SK-N-SH (cell line): ENCODE data around the gene VGLL4. TPM values are rescaled to one million over a fixed set of nuclear protein-coding genes. Genes with fewer than 3 reads are reported as not detected.

Experiments used
- CTCF ChIA-PET: fragments of 300-600, 350-600 bp; formaldehyde crosslinking; extraction: SDS; loops from one replicate; lab custom pipeline; 2021; lab: Yijun Ruan, JAX
- POLR2A ChIA-PET: fragments of 350-600 bp; sonication (Branson Sonifier 250); formaldehyde crosslinking; extraction: SDS; loops from one replicate; lab custom pipeline; 2020; ENCODE audit warnings: antibody characterized with exemption, inconsistent platforms; lab: Yijun Ruan, JAX
- DNase-seq: peaks from one replicate; pipeline ENCODE4 v3.0.0; 2012
- H2AFZ ChIP-seq: fragments of 200-600 bp; sonication (generic); 2 replicates; pipeline ENCODE4 v1.8.1; 2016; ENCODE audit warnings: antibody characterized with exemption, mild to moderate bottlenecking, low read depth
- H3F3A ChIP-seq: fragments of 200-600 bp; sonication (generic); replicated peaks from 2 replicates; pipeline ENCODE3; 2016; ENCODE audit warnings: antibody characterized with exemption, mild to moderate bottlenecking; ENCODE audit not compliant: insufficient read depth
- H3K27ac ChIP-seq, 2 experiments: fragments of 200-500 bp in 1 of 2; fragments of 200-600 bp in 1 of 2; sonication (Bioruptor generic) in 1 of 2; sonication (generic), shearing (Covaris generic) in 1 of 2; 2 replicates each; pipeline versions ENCODE4 v1.5.1 to v1.6.1; 2014 to 2016; ENCODE audit warnings: low read depth in 2 of 2, inconsistent platforms in 1 of 2, low read length in 1 of 2, mild to moderate bottlenecking in 1 of 2, mixed read lengths in 1 of 2
- H3K27me3 ChIP-seq: fragments of 200-600 bp; sonication (generic), shearing (Covaris generic); 2 replicates; pipeline ENCODE4 v1.6.1; 2016; ENCODE audit warnings: mixed run types; ENCODE audit not compliant: insufficient read depth
- H3K36me3 ChIP-seq, 2 experiments: fragments of 200-500 bp in 1 of 2; fragments of 200-600 bp in 1 of 2; sonication (Bioruptor generic) in 1 of 2; sonication (generic) in 1 of 2; replicated peaks in 1 of 2; 2 replicates each; pipeline versions ENCODE3 to v1.5.1; 2014 to 2016; ENCODE audit warnings: low read length in 1 of 2, mild to moderate bottlenecking in 1 of 2; ENCODE audit not compliant: insufficient read depth in 2 of 2, control insufficient read depth in 1 of 2
- H3K4me1 ChIP-seq, 2 experiments: fragments of 200-500 bp in 1 of 2; fragments of 200-600 bp in 1 of 2; sonication (Bioruptor generic) in 1 of 2; sonication (generic), shearing (Covaris generic) in 1 of 2; 2 replicates each; pipeline versions ENCODE4 v1.5.1 to v1.6.1; 2014 to 2016; ENCODE audit warnings: low read depth in 1 of 2, low read length in 1 of 2, mixed run types in 1 of 2; ENCODE audit not compliant: insufficient read depth in 2 of 2, control insufficient read depth in 1 of 2
- H3K4me2 ChIP-seq: fragments of 200-600 bp; sonication (generic), shearing (Covaris generic); 2 replicates; pipeline ENCODE4 v1.6.1; 2017; ENCODE audit warnings: mixed run types
- H3K4me3 ChIP-seq, 2 experiments: fragments of 200-500 bp in 1 of 2; fragments of 200-600 bp in 1 of 2; sonication (Bioruptor generic) in 1 of 2; sonication (generic), shearing (Covaris generic) in 1 of 2; 2 replicates each; pipeline versions ENCODE4 v1.5.1 to v1.8.1; 2014 to 2016; ENCODE audit warnings: low read depth in 2 of 2, inconsistent platforms in 1 of 2, low read length in 1 of 2, mild to moderate bottlenecking in 1 of 2, mixed read lengths in 1 of 2, moderate library complexity in 1 of 2
- H3K79me2 ChIP-seq: fragments of 200-600 bp; sonication (generic); 2 replicates; pipeline ENCODE4 v1.8.1; 2017; ENCODE audit warnings: mild to moderate bottlenecking; ENCODE audit not compliant: insufficient read depth
- H3K9ac ChIP-seq: fragments of 200-600 bp; sonication (generic); 2 replicates; pipeline ENCODE4 v1.6.1; 2017; ENCODE audit warnings: mixed run types
- H3K9me2 ChIP-seq: fragments of 200-600 bp; sonication (generic); 2 replicates; pipeline ENCODE4 v1.6.1; 2017; ENCODE audit warnings: mixed run types
- H3K9me3 ChIP-seq: fragments of 200-600 bp; sonication (generic); 2 replicates; pipeline ENCODE4 v1.6.1; 2017; ENCODE audit warnings: mixed run types, mild to moderate bottlenecking, moderate library complexity
- H4K20me1 ChIP-seq: fragments of 200-600 bp; sonication (generic); 2 replicates; pipeline ENCODE4 v1.6.1; 2017; ENCODE audit warnings: mild to moderate bottlenecking, mixed run types; ENCODE audit not compliant: insufficient read depth
- CHD2 ChIP-seq: fragments of 150-350 bp; IDR thresholded peaks from 2 replicates; pipeline ENCODE4 v1.6.1; 2018; ENCODE audit warnings: low read length; ENCODE audit not compliant: partially characterized antibody
- ELF1 ChIP-seq: IDR thresholded peaks from 2 replicates; pipeline ENCODE4 v1.4.0; 2012
- FOSL2 ChIP-seq: IDR thresholded peaks from 2 replicates; pipeline ENCODE4 v1.4.0; 2012; ENCODE audit warnings: low read depth, mild to moderate bottlenecking, moderate library complexity, borderline replicate concordance
- FOXJ3 ChIP-seq: sonication (generic); formaldehyde crosslinking; IDR thresholded peaks from 2 replicates; pipeline ENCODE4 v1.5.1; 2020; ENCODE audit warnings: mild to moderate bottlenecking, missing genetic modification reagents
- GABPA ChIP-seq: IDR thresholded peaks from 2 replicates; pipeline ENCODE4 v1.4.0; 2012; ENCODE audit warnings: low read depth, mild to moderate bottlenecking
- JUND ChIP-seq: IDR thresholded peaks from 2 replicates; pipeline ENCODE4 v1.4.0; 2012
- NRF1 ChIP-seq: IDR thresholded peaks from 2 replicates; pipeline ENCODE4 v1.6.1; 2012; ENCODE audit warnings: low read depth, mild to moderate bottlenecking, low read length
- POLR2AphosphoS5 ChIP-seq: IDR thresholded peaks from 2 replicates; pipeline ENCODE4 v1.6.1; 2012; ENCODE audit warnings: low read depth, low read length
- RFX5 ChIP-seq: IDR thresholded peaks from 2 replicates; pipeline ENCODE4 v1.6.1; 2012; ENCODE audit warnings: mild to moderate bottlenecking, improper control_type of control experiment, low read length
- RXRA ChIP-seq: IDR thresholded peaks from 2 replicates; pipeline ENCODE4 v1.4.0; 2012; ENCODE audit warnings: low read depth, mild to moderate bottlenecking, borderline replicate concordance
- YY1 ChIP-seq: IDR thresholded peaks from 2 replicates; pipeline ENCODE4 v1.4.0; 2012; ENCODE audit warnings: low read depth, mild to moderate bottlenecking
- WGBS: methylation state at CpG from one replicate; pipeline ENCODE4 v1.1.6; 2017; ENCODE audit warnings: low lambda C conversion rate; 5-methylcytosine and 5-hydroxymethylcytosine counted together
- polyA plus RNA-seq, 3 experiments: library from polyadenylated mRNA; depleted of rRNA; stranded (reverse); fragments of >200 nt; gene quantifications; 2 replicates each; pipeline ENCODE4 v1.2.3, GENCODE V29; 2012
- TF ChIP-seq, protein P1 (sequence below): IDR thresholded peaks from 2 replicates; pipeline ENCODE4 v1.4.0; 2012; ENCODE audit warnings: low read depth
- TF ChIP-seq, protein P2 (sequence below): IDR thresholded peaks from 2 replicates; pipeline ENCODE4 v1.6.1; 2012; ENCODE audit warnings: mild to moderate bottlenecking, low read depth, low read length, moderate library complexity
- TF ChIP-seq, protein P3 (sequence below): fragments of 150-350 bp; IDR thresholded peaks from 2 replicates; pipeline ENCODE4 v1.6.1; 2016; ENCODE audit warnings: mild to moderate bottlenecking, low read depth, low read length
- TF ChIP-seq, protein P4 (sequence below): IDR thresholded peaks from 2 replicates; pipeline ENCODE4; 2012

Gene VGLL4
- polyA plus RNA-seq, 1 of the 3 experiments (the other 2 are of a cell fraction) = 48.9 TPM

DNA sequence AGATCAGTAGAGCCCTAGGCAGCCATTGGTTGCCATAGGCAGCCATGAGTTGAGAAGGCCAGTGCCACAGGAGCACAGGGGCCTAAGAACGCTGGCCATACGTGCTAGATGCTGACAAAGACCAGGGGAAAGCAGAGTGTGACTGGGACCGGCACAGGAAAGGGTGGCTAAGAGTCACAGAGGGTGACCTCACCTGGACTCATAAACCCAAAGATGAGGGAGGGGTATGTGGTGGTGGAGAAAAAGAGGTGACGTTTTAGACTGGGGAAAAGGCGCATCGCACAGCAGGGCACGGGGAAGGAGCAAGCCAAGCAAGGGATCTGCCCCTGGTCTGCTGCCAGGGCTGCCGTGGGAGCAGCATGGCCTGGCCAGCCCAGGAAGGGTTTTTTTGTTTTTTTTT lies 122.5 kb downstream of the VGLL4 start:
- ChIA-PET POLR2A (no interaction called here), CTCF (no interaction called here)
- TF ChIP-seq, protein P1, sequence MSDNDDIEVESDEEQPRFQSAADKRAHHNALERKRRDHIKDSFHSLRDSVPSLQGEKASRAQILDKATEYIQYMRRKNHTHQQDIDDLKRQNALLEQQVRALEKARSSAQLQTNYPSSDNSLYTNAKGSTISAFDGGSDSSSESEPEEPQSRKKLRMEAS = no peak
- TF ChIP-seq RFX5 (no peak), CHD2 (no peak), FOXJ3 (CRISPR knock-in tag) (no peak), ELF1 (no peak), NRF1 (no peak), GABPA (no peak), YY1 (no peak), RXRA (no peak), JUND (no peak), POLR2AphosphoS5 (no peak), FOSL2 (no peak)
- TF ChIP-seq, protein P2, sequence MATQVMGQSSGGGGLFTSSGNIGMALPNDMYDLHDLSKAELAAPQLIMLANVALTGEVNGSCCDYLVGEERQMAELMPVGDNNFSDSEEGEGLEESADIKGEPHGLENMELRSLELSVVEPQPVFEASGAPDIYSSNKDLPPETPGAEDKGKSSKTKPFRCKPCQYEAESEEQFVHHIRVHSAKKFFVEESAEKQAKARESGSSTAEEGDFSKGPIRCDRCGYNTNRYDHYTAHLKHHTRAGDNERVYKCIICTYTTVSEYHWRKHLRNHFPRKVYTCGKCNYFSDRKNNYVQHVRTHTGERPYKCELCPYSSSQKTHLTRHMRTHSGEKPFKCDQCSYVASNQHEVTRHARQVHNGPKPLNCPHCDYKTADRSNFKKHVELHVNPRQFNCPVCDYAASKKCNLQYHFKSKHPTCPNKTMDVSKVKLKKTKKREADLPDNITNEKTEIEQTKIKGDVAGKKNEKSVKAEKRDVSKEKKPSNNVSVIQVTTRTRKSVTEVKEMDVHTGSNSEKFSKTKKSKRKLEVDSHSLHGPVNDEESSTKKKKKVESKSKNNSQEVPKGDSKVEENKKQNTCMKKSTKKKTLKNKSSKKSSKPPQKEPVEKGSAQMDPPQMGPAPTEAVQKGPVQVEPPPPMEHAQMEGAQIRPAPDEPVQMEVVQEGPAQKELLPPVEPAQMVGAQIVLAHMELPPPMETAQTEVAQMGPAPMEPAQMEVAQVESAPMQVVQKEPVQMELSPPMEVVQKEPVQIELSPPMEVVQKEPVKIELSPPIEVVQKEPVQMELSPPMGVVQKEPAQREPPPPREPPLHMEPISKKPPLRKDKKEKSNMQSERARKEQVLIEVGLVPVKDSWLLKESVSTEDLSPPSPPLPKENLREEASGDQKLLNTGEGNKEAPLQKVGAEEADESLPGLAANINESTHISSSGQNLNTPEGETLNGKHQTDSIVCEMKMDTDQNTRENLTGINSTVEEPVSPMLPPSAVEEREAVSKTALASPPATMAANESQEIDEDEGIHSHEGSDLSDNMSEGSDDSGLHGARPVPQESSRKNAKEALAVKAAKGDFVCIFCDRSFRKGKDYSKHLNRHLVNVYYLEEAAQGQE = no peak
- TF ChIP-seq, protein P3, sequence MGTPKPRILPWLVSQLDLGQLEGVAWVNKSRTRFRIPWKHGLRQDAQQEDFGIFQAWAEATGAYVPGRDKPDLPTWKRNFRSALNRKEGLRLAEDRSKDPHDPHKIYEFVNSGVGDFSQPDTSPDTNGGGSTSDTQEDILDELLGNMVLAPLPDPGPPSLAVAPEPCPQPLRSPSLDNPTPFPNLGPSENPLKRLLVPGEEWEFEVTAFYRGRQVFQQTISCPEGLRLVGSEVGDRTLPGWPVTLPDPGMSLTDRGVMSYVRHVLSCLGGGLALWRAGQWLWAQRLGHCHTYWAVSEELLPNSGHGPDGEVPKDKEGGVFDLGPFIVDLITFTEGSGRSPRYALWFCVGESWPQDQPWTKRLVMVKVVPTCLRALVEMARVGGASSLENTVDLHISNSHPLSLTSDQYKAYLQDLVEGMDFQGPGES = no peak
- TF ChIP-seq, protein P4, sequence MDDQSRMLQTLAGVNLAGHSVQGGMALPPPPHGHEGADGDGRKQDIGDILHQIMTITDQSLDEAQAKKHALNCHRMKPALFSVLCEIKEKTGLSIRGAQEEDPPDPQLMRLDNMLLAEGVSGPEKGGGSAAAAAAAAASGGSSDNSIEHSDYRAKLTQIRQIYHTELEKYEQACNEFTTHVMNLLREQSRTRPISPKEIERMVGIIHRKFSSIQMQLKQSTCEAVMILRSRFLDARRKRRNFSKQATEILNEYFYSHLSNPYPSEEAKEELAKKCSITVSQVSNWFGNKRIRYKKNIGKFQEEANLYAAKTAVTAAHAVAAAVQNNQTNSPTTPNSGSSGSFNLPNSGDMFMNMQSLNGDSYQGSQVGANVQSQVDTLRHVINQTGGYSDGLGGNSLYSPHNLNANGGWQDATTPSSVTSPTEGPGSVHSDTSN = no peak
- Histone ChIP-seq H4K20me1 (no peaks in the 10 kb centered on the region), H3K27ac (no peak overlapping the region), H3K4me1 (peaks cover 0 to 8% of the 10 kb centered on the region in 2 experiments; a peak in 1 of 4 replicates), H3K79me2 (no peaks in the 10 kb centered on the region), H3K9ac (no peak overlapping the region), H3K36me3 (no peaks in the 10 kb centered on the region), H3K27me3 (no peaks in the 10 kb centered on the region), H3K4me2 (no peak overlapping the region), H3F3A (peaks cover 3% of the 10 kb centered on the region), H3K9me3 (no peaks in the 10 kb centered on the region), H3K9me2 (no peaks in the 10 kb centered on the region), H3K4me3 (no peak overlapping the region), H2AFZ (no peak overlapping the region)
- DNase-seq = no peak
- WGBS = 94% methylated on average over 8 of the region's 8 CpGs
